ENCODE results near the gene HTRA2. TPM values are rescaled to one million over a fixed set of nuclear protein-coding genes. Genes with fewer than 3 reads are reported as not detected.

The HTRA2 gene
- total and polyA plus RNA-seq, 9 of the 15 experiments (the other 6 are each of a cell fraction or from before 2014, with no cell fraction given), result 54.2 to 71.2 (median 65.8) TPM

DNA sequence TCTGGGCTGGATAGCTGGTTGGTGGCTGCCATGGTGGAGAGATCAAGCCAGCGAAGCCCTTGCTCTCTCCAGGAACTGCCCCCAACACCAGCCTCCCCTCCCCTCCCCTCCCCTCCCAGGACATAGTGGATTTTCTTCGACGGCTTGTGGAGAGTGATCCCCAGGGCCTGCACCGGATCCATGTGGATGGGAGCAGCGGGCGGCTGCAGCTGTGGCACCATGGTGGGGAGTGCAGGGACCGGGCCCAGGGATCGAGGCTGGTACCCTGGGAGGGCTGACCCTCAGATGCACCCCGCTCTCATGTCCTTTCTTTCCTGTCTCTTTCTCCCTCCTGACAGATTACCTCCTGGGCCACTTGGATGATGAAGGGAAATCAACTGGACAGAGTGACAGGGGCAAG, 39.8 kb upstream of the HTRA2 start:
- H3K9me1 ChIP-seq (ENCODE audit: control insufficient read depth, insufficient read depth, low read length), result no peaks in the 10 kb centered on the region
- H3K4me3 ChIP-seq, result no peak overlapping the region
- H3K27ac ChIP-seq (ENCODE audit: extremely low read depth, low read depth, low read length), result no peak overlapping the region
- H3K27me3 ChIP-seq (ENCODE audit: control insufficient read depth in 2 of 2, insufficient read depth in 2 of 2, low read length in 2 of 2), result no peaks in the 10 kb centered on the region
- H3K9ac ChIP-seq (ENCODE audit: insufficient read depth in 1 of 2, low read depth in 2 of 2, low read length in 2 of 2), result peak overlapping the region in 1 of 2 experiments; percentile 52; a peak in 1 of 4 replicates
- peaks cover 4 to 6% of the 10 kb centered on the region in 2 experiments; a peak in 4 of 5 replicates for H3K4me1 ChIP-seq (replicated peaks in 1 of 2; ENCODE audit: control insufficient read depth in 2 of 2, insufficient read depth in 2 of 2, low read length in 2 of 2)
- 90% methylated on average over 8 of the region's 9 CpGs for WGBS (ENCODE audit: insufficient coverage, low coverage, missing lambda C conversion rate)
- peaks cover 63% of the 10 kb centered on the region; the same call in 2 of the 3 replicates for H3K36me3 ChIP-seq (ENCODE audit: control insufficient read depth, insufficient read depth, low read length)
- no peak overlapping the region for H3K4me2 ChIP-seq (ENCODE audit: insufficient read depth, low read length)
- no peaks in the 10 kb centered on the region for H3K79me2 ChIP-seq (ENCODE audit: control insufficient read depth, insufficient read depth, low read length)
- in situ Hi-C loops (cut with MboI), result loop anchor here (5.0 kb wide), 1 partner anchor 82 kb away; no protein-coding TSS in a partner anchor
- intact Hi-C loops (cut with micrococcal nuclease), result no loop called here
- POLR2A ChIA-PET, result interaction anchor here (1.2 to 2.4 kb wide), 3 partner anchors 9 to 14 kb away, joined by 5 to 13 read pairs (median 6); no protein-coding TSS in a partner anchor
- no peaks in the 10 kb centered on the region for H3K9me3 ChIP-seq (replicated peaks; ENCODE audit: control insufficient read depth, insufficient read depth, low read depth, low read length)
- CTCF ChIA-PET (ENCODE audit: low intra/inter-chr PET ratio), result no interaction called here
- ATAC-seq (no peak), DNase-seq (ENCODE audit: extremely low read depth in 1 of 4, low spot score in 3 of 4) (no peak), FAIRE-seq (no peak)
- H2AFZ ChIP-seq (ENCODE audit: low read depth, low read length), result no peak overlapping the region
- no peaks in the 10 kb centered on the region for H4K20me1 ChIP-seq (replicated peaks; ENCODE audit: control insufficient read depth, insufficient read depth, low read length)
- BruUV-seq (replicated peaks), result no TSS peak
- TF ChIP-seq SAFB (IDR thresholded peaks at IDR 0.05; ENCODE audit: borderline replicate concordance, low read depth, low read length) (no peak), ZNF764 (CRISPR knock-in tag; IDR thresholded peaks at IDR 0.05; ENCODE audit: low read depth) (no peak), ZBTB8A (IDR thresholded peaks at IDR 0.05; ENCODE audit: partially characterized antibody) (no peak), ZC3H4 (CRISPR knock-in tag; IDR thresholded peaks at IDR 0.05; ENCODE audit: borderline replicate concordance) (no peak), RHOXF2B (CRISPR knock-in tag; conservative IDR thresholded peaks at IDR 0.05) (no peak), HDAC1 (IDR thresholded peaks at IDR 0.05) (no peak), SUPT5H (IDR thresholded peaks at IDR 0.05) (no peak), TAL1 (IDR thresholded peaks at IDR 0.05) (no peak), PPARD (CRISPR knock-in tag; IDR thresholded peaks at IDR 0.05) (no peak), HNRNPLL (IDR thresholded peaks at IDR 0.05; ENCODE audit: low read depth, low read length, poor library complexity, severe bottlenecking) (no peak), SMARCA4 (IDR thresholded peaks at IDR 0.05) (no peak), ZFP1 (CRISPR knock-in tag; IDR thresholded peaks at IDR 0.05) (no peak)
- TF ChIP-seq, protein P1, sequence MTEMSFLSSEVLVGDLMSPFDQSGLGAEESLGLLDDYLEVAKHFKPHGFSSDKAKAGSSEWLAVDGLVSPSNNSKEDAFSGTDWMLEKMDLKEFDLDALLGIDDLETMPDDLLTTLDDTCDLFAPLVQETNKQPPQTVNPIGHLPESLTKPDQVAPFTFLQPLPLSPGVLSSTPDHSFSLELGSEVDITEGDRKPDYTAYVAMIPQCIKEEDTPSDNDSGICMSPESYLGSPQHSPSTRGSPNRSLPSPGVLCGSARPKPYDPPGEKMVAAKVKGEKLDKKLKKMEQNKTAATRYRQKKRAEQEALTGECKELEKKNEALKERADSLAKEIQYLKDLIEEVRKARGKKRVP (CRISPR knock-in tag; IDR thresholded peaks at IDR 0.05), result no peak
- TF ChIP-seq, protein P2, sequence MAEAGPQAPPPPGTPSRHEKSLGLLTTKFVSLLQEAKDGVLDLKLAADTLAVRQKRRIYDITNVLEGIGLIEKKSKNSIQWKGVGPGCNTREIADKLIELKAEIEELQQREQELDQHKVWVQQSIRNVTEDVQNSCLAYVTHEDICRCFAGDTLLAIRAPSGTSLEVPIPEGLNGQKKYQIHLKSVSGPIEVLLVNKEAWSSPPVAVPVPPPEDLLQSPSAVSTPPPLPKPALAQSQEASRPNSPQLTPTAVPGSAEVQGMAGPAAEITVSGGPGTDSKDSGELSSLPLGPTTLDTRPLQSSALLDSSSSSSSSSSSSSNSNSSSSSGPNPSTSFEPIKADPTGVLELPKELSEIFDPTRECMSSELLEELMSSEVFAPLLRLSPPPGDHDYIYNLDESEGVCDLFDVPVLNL (CRISPR knock-in tag; IDR thresholded peaks at IDR 0.05; ENCODE audit: low read depth), result no peak

Measured in K562 (cell line).